T-helper 1 cell treated with Interleukin-12 subunit alpha and Interleukin-12 subunit beta and Interleukin-4 antibody, amounts not matched to agents 30 μg/mL and 1 μg/mL, for 36 hours (primary cell): Measurements from ENCODE around the gene TPPP.

Experiments used
- H3K27ac Mint-ChIP-seq: one replicate; pipeline ENCODE4 v1.8.0; 2021; ENCODE audit warnings: mild to moderate bottlenecking, mixed read lengths
- H3K27me3 Mint-ChIP-seq: one replicate; pipeline ENCODE4 v1.8.0; 2021; ENCODE audit warnings: low read depth, mixed read lengths
- H3K36me3 Mint-ChIP-seq: one replicate; pipeline ENCODE4 v1.8.0; 2021; ENCODE audit warnings: low read depth, mixed read lengths
- H3K4me1 Mint-ChIP-seq: one replicate; pipeline ENCODE4 v1.8.0; 2021; ENCODE audit warnings: low read depth, mixed read lengths
- H3K4me3 Mint-ChIP-seq: one replicate; pipeline ENCODE4 v1.8.0; 2021; ENCODE audit warnings: mild to moderate bottlenecking, moderate library complexity, mixed read lengths
- H3K9me3 Mint-ChIP-seq: one replicate; pipeline ENCODE4 v1.8.0; 2021; ENCODE audit warnings: mixed read lengths

The TPPP gene

DNA sequence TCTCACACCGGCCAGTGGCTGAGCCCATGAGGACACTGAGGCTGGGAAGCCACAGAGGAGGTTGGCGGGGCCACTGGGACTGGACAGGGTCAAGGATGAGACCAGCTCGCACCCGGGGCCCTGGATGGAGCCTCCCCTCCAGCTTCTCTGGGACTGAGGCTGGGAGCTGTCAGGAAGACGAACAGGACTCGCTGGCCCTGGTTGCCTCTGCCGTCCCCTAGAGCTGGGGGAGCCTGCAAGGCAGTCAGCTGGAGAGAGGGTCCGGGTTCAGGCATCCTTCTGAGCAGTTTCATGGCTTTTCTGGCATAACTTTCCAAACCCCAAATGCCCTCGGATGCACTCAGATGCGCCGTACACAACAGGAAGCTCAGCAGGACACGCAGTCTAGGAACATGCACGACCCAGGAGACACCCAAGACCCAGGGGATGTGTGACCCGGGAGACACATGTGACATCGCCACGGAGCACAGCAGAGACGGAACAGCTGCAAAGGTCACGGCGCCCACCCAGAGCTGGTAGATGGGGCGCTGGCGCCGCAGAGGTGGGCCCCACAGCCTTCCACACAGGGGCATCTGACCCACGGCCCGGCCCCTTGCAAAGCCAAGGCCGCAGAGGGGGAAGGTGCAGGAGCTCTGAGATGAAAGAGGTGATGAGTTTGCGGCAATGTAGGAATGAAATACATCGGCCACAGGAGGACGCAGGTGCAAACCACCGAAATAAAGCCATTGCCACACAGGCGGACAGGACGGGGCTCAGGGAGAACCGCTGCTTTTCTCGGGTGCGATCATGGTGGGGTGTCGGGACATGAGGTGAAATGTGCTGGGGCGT, 17.1 kb downstream of the TPPP start:
- Mint-ChIP-seq H3K9me3 (no peaks in the 10 kb centered on the region), H3K27me3 (no peaks in the 10 kb centered on the region), H3K4me3 (no peak overlapping the region), H3K4me1 (no peaks in the 10 kb centered on the region), H3K36me3 (no peaks in the 10 kb centered on the region), H3K27ac (no peak overlapping the region)

DNA sequence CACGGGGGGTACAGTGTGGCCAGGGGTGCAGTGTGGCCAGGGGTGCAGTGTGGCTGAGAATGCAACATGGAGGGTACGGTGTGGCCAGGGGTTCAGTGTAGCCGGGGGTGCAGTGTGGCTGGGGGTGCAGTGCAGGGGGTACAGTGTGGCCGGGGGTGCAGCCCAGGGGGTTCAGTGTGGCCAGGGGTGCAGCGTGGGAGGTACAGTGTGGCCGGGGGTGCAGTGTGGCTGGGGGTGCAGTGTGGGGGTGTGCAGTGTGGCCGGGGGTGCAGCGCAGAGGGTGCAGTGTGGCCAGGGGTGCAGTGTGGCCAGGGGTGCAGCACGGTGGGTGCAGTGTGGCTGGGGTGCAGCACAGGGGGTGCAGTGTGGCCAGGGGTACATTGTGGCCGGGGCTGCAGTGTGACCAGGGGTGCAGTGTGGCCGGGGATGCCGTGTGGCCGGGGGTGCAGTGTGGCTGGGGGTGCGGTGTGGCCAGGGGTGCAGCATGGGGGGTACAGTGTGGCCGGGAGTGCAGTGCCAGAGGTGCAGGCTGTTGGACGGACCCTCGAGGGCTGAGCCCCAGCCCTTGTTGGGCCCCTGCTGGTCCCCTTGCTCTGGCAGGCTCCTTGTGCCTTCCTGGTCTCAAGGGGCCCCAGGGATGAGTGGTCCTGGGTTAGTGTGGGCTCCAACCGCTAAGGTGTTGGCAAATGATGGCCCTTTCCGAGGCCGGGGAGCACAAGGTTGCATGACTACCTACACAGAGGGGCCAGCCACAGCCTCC, 17.9 kb downstream of the TPPP start:
- Mint-ChIP-seq H3K27me3 (no peaks in the 10 kb centered on the region), H3K36me3 (no peaks in the 10 kb centered on the region), H3K9me3 (no peaks in the 10 kb centered on the region), H3K4me3 (no peak overlapping the region), H3K27ac (no peak overlapping the region), H3K4me1 (no peaks in the 10 kb centered on the region)

DNA sequence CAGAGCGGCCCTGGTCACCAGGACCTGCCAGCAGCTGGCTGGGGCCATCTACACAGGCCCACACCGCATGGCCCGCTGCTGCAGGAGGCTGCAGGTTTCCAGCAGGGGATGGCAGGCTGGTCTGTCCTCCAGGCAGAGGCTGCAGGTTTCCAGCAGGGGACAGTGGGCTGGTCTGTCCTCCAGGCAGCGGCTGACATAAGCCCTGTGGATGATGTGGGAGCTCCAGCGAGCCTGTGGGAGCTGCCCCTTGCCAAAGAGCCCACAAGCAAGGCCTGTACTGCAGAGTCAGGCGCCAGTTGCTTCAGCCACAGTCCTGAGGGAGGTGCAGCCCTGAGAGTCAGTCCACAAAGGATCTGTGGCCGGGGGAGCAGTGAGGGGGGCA, 18.5 kb downstream of the TPPP start:
- Mint-ChIP-seq H3K9me3 (no peaks in the 10 kb centered on the region), H3K4me1 (no peaks in the 10 kb centered on the region), H3K36me3 (no peaks in the 10 kb centered on the region), H3K27me3 (no peaks in the 10 kb centered on the region), H3K4me3 (no peak overlapping the region), H3K27ac (no peak overlapping the region)

DNA sequence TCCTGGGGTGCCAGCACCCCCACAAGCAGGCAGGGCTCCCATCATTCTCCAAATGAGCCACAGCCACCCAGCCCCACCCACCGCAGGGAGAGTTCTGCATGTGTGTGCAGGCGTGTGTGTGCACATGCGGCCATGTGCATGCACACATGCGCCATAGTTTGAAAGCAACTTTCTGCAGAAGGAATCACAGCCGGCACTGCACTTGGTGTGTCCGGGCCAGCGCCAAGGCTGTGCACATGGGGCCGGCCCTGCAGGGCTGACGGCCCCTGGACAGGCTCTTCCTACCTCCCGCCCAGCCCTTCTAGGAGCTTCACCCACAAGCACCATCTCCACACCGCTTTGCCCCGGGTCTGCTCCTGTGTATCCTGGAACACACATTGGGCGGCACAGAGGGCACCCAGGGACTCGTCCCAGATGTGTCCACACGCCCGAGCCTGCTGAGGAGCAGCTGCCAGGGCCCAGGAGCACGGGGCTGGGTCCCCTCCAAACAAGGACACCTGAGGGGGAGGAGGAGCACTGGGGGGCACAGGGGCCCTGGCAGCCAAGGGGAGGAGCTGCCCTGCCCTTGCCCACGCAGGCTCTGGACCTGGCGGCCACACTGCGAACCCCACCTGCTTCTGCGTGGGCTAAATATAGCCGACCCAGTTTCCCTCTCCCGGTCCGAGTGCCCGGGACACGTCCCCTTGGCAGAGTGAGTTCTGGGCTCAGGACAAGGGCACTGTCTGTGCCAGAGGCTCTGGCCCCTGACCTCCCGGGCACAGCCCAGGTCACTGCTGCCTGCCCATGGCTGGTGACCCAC, 19.1 kb downstream of the TPPP start:
- H3K4me3 Mint-ChIP-seq = no peak overlapping the region
- H3K27ac Mint-ChIP-seq = no peak overlapping the region
- no peaks in the 10 kb centered on the region for H3K27me3 Mint-ChIP-seq
- H3K4me1 Mint-ChIP-seq = no peaks in the 10 kb centered on the region
- H3K9me3 Mint-ChIP-seq = no peaks in the 10 kb centered on the region
- no peaks in the 10 kb centered on the region for H3K36me3 Mint-ChIP-seq

DNA sequence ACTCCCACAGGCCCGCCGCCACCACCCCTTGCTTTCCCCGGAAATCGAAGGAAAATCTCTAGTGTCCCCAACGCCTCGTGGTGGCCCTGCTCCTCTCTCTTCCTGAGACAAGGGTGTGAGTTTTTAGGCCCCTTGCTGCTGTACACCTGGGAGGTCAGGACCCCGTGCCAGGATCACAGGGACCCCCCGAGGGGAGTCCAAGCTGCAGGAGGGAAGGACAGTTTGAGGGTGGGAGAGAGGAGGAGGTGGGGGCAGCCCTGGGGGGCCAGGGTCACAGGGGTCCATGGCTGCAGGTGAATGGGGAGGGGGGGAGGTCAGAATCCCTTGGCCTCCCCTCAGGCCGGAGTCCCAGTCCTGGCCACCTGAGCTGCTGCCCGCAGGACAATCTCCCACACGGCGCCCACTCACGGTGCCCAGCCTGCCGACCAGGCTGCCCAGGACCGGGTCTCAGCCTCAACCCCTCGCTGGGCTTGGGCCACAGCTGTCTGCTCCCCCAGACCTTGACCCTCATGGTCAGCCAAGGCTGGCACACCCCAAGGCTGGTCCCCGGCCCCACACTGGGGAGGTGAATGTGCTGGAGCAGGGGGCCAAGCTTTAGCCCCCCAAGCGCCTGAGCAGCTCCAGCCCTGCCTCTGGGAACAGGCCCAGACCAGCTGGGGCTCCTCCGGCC, 19.9 kb downstream of the TPPP start:
- H3K4me1 Mint-ChIP-seq = no peaks in the 10 kb centered on the region
- no peak overlapping the region for H3K4me3 Mint-ChIP-seq
- H3K9me3 Mint-ChIP-seq = no peaks in the 10 kb centered on the region
- no peak overlapping the region for H3K27ac Mint-ChIP-seq
- H3K27me3 Mint-ChIP-seq = no peaks in the 10 kb centered on the region
- H3K36me3 Mint-ChIP-seq = no peaks in the 10 kb centered on the region

DNA sequence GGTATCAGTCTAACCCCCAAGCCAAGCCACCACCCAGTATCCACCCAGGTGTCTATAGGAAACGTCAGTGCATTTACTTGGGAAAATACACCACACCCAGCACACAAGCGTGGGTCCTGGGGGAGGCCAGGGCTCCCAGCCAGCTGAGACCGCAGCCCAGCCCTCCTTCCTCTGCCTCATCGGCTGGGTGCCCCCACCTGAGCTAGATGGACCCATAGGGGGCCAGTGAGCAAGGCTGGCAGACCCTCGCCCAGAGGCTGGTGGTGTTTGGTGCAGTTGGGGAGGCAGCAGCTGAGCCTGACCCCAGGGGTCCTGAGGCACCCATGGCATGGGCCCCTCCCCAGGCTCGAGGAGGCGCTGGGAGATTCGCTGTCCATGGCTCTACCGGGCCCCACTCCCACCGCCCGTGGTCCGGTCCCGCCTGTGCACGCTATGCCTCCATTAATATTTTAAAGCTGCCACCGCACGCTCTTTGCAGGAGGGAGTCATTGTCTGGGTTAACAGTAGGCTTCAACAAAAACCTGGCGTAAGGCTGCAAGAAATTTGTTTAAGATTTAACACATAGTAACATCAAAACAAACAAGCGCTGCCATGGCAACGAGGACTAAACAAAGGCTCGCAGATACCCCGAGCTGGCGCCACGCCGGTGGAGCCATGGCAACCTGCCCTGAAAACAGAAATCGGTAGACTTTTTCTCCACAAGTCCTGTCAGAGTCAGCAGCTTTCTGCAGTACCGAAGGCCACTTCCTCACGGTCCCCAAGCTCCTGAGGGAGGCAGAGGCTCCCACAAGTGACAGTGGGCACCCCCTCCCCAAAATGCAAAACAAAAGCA, 20.6 kb downstream of the TPPP start:
- no peak overlapping the region for H3K27ac Mint-ChIP-seq
- H3K27me3 Mint-ChIP-seq = no peaks in the 10 kb centered on the region
- no peak overlapping the region for H3K4me3 Mint-ChIP-seq
- H3K4me1 Mint-ChIP-seq = no peaks in the 10 kb centered on the region
- peaks cover 1% of the 10 kb centered on the region for H3K36me3 Mint-ChIP-seq
- no peaks in the 10 kb centered on the region for H3K9me3 Mint-ChIP-seq

DNA sequence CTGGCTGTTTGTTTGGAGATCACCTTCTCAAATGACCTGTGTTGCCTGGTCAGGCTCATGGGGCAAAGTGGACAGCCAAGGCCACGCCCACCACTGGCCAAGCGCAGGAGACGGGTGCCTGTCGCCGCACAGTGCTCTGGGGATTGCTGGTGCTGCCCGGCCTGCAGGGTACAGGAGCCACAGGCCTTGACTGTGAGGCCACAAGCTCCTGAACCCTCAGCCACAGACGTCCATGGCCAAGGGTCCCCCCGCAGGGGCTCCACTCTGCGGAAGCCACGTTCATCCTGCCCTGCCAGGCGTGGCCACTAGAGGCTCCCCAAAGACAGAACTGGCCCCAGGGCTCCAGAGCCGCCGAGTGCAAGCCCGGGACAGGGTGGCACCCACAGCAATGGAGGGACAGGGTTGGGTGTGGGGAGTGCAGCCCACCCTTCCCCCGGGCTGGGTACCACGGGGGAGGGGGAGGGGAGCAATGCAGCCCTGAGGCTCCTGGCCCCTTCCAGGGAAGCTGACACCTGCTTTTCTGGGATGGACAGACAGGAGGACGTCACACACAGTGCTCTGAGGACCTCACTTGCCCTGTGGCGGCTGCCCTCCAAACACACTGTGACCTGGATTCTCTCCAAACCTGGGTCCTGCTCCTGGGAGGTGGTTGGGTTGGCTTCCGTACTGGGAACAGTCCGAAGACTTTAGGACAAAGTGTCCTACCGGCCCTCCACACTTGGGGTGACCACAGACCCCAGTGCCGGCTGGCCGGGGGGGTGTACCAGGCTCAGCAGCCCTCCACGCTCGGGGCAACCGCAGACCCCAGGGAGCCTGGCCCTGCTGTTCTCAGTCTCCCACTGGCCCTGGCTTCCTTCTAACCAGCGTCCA, 21.5 kb downstream of the TPPP start:
- Mint-ChIP-seq H3K4me3 (no peak overlapping the region), H3K4me1 (no peaks in the 10 kb centered on the region), H3K36me3 (peaks cover 5% of the 10 kb centered on the region), H3K27ac (no peak overlapping the region), H3K27me3 (no peaks in the 10 kb centered on the region), H3K9me3 (no peaks in the 10 kb centered on the region)

DNA sequence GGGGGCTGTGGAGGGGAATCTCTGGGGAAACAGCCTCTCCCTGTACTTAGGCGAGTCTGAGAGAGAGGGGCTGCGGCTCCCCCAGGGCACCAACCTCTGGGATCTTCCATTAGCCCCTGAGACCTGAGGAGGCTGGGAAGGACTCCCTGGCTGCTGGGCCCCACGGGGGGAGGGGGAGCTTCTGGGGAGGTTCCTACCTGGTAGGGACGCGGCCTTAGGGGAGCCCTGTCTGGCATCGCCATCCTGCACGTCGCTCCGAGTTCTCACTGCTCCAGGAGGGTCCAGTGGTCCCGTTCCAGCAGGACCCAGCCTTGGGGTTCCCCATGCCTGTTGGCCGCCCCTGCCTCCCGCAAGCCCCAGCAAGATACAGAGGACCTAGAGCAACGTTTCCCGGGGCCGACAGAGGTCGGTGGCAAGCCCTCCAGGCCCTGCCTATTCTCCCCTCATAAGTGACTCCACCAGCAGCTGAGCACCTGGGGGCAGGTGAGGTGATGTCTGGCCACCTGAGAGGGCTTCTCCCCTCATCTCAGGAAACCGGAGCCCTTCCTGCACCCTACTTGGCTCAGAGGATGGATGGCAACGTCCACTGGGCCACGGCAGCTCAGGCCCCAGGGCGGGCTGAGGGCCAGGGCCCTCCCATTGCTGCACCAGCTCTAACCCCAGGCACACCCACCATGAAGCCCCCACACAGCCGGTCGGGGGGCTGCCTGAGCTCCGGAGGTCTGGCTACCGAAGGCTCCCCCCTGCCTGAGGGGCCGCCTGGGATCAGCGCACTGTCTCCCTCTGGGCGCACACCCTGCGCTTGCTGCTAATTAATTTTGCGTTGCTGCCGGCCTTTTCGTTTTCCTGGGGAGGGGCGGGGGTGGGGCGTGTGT, 22.5 kb downstream of the TPPP start:
- H3K9me3 Mint-ChIP-seq = no peaks in the 10 kb centered on the region
- H3K27me3 Mint-ChIP-seq = no peaks in the 10 kb centered on the region
- H3K4me3 Mint-ChIP-seq = no peak overlapping the region
- H3K36me3 Mint-ChIP-seq = peaks cover 5% of the 10 kb centered on the region
- H3K4me1 Mint-ChIP-seq = no peaks in the 10 kb centered on the region
- H3K27ac Mint-ChIP-seq = no peak overlapping the region

DNA sequence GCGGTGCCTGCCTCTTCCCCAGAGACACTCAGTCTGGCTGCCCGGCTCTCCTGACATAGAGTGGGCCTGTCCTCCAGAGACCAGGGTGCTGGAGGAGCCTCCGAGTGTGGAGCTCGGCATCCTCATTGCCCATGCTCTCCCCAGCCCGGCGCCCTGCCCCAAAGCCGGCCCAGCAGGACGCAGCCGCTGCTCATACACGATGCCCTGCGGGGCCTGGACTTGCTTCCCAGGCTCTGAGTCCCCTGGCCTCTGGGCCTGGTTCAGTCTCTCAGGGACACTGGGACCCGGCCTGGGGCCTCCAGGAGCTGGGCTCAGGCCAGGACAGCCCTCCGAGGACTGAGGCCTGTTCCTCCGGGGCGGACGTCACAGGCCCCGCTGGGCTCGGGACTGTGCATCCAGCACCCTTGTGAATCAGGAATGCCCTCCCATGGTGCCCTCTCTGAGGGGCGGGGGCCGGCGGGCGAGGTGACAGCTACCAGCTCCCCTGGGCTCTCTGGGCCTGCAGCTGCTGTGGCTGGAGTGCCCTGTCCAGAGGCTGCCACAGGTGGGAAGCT, 23.2 kb downstream of the TPPP start:
- Mint-ChIP-seq H3K4me1 (no peaks in the 10 kb centered on the region), H3K36me3 (peaks cover 5% of the 10 kb centered on the region), H3K27me3 (no peaks in the 10 kb centered on the region), H3K4me3 (no peak overlapping the region), H3K27ac (no peak overlapping the region), H3K9me3 (no peaks in the 10 kb centered on the region)

DNA sequence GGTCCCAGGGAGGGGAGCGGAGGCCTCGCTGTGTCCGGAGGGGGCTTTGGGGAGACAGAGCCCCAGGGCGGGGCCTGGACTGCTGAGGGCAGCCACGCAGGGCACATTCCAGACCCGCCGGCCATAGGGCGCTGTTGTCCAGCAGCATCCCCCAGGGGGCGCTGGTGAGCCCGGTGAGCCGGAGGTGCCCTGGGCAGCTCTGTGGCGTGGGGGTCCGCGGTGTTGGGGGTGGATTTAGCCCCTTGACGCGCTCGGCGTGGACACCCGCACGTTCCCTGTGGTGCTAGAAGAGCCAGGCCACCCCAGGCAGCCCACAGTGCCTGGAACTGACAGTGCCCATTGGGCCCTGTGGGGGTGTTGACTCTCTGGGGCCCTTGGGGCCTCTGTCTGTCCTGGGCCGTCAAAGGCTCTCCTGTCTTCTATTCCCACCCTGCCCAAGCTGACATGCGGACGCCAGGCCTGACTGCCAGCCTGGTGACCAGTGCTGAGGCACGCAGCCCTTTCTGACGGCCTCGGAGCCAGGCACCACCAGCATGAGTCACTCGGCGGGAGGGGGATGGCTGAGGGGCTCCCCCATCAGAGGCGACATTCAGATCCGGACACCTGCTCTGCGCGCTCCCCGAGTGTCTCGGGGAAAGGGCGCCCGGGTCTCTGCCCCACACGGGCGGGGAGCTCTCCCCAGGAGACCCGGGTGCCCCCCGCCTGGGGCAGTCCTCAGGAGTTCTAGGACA, 23.9 kb downstream of the TPPP start:
- no peaks in the 10 kb centered on the region for H3K27me3 Mint-ChIP-seq
- no peak overlapping the region for H3K27ac Mint-ChIP-seq
- no peak overlapping the region for H3K4me3 Mint-ChIP-seq
- no peaks in the 10 kb centered on the region for H3K9me3 Mint-ChIP-seq
- no peaks in the 10 kb centered on the region for H3K4me1 Mint-ChIP-seq
- H3K36me3 Mint-ChIP-seq = peaks cover 5% of the 10 kb centered on the region

DNA sequence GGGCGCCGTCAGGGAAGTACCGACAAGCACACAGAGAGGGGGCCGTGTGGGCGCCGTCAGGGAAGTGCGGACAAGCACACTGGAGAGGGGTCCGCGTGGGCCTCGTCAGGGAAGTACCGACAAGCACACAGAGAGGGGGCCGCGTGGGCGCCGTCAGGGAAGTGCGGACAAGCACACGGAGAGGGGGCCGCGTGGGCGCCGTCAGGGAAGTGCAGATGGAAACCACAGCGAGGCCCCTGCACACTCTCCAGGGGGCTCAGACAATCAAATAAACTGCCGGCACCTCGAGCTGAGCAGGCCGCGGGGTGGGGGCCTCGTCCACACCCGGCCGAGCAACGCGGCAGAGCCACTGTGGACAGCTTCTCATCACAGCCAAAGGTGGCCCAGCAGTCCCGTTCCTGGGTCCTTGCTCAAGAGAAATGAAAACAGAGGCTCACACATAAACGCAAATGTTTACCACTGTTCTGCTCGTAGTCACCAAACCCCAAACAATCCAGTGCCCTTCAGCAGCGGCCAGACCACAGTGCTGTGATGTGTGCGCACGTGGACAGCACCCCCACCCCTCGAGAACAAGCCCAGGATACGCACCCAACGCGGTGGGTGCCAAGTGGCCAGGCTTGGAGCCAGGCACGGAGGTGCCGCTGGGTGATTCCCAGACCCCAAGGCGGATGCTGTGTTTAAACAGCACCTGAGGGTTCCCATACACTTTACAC, 24.7 kb downstream of the TPPP start:
- Mint-ChIP-seq H3K4me1 (no peaks in the 10 kb centered on the region), H3K27ac (no peak overlapping the region), H3K9me3 (no peaks in the 10 kb centered on the region), H3K27me3 (no peaks in the 10 kb centered on the region), H3K4me3 (no peak overlapping the region), H3K36me3 (peaks cover 5% of the 10 kb centered on the region)
